GM15510 (cell line): ENCODE results near the gene RAB3GAP2.

ENCODE experiments used
- POLR2A ChIP-seq: IDR thresholded peaks from 3 replicates; pipeline ENCODE4 v1.6.1; 2011; ENCODE audit warnings: borderline replicate concordance; ENCODE audit not compliant: insufficient read length; ENCODE audit errors: extremely low read depth

The RAB3GAP2 gene

GRCh38 chr1:220298470-220299205, 26.4 kb upstream of the RAB3GAP2 start:
- TF ChIP-seq POLR2A: no peak

GRCh38 chr1:220296981-220297380, 24.7 kb upstream of the RAB3GAP2 start:
- TF ChIP-seq POLR2A: no peak

DNA sequence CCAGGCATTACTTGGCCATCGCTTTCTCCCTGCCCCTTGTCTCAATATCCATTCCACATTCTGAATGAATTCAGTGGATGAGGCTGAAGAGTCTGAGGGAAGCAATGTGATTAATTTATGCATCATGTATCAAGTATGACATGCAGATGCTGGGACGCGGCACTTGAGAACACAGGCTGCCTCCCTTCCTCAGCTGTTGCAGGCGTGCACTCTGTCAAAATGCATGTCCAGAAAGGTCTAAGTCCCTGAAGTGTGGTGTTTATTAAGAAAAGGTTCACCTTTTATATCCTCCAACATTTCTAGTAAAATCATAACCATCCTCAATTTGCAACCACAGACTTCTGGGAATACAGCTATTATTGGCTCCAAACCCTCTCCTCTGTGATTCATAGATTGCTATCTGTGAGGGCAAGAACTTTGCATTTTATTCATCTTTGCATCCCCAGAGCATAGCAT, 22.6 kb upstream of the RAB3GAP2 start:
- TF ChIP-seq POLR2A: no peak

GRCh38 chr1:220291580-220291979, 19.3 kb upstream of the RAB3GAP2 start:
- no peak for TF ChIP-seq POLR2A

- no peak for TF ChIP-seq POLR2A
Observed at GRCh38 chr1:220290140-220290761, 18.0 kb upstream of the RAB3GAP2 start.

GRCh38 chr1:220287129-220287528, 14.9 kb upstream of the RAB3GAP2 start:
- no peak for TF ChIP-seq POLR2A

GRCh38 chr1:220283625-220284024, 11.4 kb upstream of the RAB3GAP2 start:
- TF ChIP-seq POLR2A: no peak

DNA sequence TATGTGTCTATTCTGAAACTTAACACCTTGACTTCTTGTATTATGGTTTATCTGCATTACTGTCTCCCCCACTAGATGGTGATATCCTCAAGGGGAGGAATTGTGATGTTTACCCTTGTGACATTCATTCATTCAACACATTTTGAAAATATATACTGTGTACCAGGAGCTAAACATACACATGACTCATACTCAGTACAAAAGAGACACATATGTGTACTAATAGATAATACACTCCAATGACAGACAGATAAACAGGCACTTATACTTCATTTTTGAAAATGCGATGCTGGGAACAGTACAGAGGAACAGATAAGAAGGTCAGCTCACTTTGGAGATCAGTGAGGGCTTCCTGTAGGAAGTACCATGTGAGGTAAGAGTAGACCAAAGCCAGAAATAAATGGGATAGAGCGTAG, 8.9 kb upstream of the RAB3GAP2 start:
- no peak for TF ChIP-seq POLR2A

GRCh38 chr1:220280249-220280648, 8.0 kb upstream of the RAB3GAP2 start:
- no peak for TF ChIP-seq POLR2A

DNA sequence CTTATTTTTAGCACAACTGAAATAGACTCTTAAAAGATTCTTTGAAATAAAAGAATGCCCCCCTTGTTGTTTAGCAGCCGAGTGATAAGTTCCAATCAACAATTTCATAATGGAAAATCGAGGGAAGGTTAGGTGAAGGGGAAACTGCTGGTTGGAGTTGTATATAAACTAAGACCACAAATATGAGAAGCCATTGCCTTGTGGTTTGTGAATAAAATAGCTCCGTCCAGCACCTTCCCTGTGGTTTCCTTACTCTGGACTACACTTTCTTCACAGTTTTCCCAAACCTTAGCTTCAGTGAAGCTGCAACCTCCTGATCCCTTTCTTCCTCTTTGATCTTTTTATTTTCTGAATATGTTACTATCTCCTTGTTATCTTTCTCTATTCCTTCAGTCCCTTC, 6.7 kb upstream of the RAB3GAP2 start:
- TF ChIP-seq POLR2A: no peak

DNA sequence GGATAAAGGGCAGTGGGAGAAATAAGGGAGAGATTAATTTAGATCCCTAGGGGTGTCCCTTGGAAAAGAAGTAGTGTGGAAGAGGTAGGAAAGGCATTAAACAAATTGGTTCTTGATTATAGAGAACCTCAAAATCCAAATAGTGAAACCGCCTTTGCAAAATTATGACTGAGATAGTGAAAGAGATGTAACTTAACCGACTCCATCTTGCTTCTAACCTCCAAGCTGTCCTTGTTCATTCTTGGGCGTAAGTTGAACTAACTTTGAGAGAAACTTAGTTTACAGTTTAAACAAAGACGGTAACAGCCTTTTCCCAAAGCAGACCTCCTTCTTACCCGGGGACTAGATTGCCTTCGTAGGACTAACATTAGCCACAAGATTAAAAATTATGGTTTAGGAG, 3.2 kb upstream of the RAB3GAP2 start:
- TF ChIP-seq POLR2A: no peak

GRCh38 chr1:220274251-220274855, 2.1 kb upstream of the RAB3GAP2 start:
- TF ChIP-seq POLR2A: no peak

DNA sequence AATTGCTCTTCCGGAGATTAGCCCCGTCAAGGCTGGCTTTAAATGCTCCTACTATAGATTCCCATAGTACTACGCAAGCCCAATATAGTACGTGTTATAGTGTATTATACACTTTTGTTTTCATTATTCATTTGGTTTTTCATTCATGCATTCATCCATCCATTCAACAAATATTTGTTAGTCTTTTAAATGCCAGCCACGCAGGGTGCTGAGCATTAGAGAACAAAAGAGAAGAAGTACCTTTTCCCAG, 513 bp upstream of the RAB3GAP2 start:
- no peak for TF ChIP-seq POLR2A

DNA sequence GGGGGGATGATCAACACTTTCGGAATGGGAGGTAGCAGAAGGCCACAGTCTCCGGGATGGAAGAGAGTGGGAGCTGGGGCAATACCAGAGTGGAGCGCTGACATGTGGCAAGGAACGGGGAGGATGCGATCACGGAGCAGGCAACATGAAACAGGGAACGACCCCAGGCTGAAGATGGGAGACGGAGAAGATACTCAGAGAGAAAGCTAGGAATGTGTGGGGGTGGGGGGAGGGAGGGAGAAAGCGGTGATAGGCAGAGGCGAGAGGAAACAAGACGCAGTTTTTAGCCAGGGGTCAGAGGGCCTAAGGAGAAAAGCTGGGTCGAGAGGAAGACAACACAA, 577 bp downstream of the RAB3GAP2 start:
- no peak for TF ChIP-seq POLR2A

DNA sequence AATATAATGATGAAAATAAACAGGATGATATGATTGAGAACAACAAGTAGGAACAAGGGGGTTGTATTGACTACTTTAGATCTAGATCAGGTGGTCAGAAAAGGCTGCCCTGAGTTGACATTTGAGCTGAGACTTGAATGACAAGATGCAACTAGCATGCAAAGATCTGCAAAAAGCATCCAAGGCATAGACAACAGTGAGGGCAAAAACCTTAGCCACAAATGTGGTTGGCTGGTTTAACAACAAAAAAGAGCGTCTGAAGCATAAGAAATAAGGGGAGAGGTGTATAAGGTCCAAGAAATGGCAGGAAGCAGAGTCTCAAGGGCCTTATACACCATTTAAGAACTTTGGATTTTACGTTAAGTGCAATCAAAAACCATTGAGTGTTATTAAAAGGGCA, 3.2 kb downstream of the RAB3GAP2 start:
- TF ChIP-seq POLR2A: no peak

GRCh38 chr1:220267630-220268029, 4.6 kb downstream of the RAB3GAP2 start:
- TF ChIP-seq POLR2A: no peak

GRCh38 chr1:220255204-220255603, 17.0 kb downstream of the RAB3GAP2 start:
- TF ChIP-seq POLR2A: no peak

DNA sequence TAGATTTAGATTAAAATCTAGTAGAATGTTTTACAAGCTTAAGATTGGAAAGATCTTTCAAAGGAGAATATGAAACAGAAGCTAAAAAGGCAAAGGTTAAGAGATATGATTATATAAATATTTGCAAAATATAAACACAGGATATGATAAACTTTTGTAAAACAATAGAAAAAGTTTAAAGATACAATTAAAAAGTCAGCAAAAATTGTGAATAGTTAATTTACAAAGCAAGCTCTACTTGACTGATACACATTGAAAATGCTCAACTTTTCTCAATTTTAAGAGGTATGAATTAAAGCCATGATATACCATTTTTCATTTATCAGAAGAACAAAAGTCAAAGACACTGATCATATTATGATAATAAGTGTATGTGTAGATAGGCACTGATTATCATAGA, 21.0 kb downstream of the RAB3GAP2 start:
- TF ChIP-seq POLR2A: no peak

- TF ChIP-seq POLR2A: no peak
Observed at GRCh38 chr1:220250681-220251080, 21.6 kb downstream of the RAB3GAP2 start.
